GM18858 (cell line): ENCODE data around the gene PPP6R2.
"Not testable (repeated sequence)": the region's sequence is repeated elsewhere in the genome, so short reads cannot be mapped to it uniquely, and the experiment has no call there.

Source experiments
- ATAC-seq: cut with Tn5 transposase; IDR thresholded peaks from one replicate; pipeline ENCODE4 v1.9.1; 2021; ENCODE audit not compliant: unreplicated experiment

Gene PPP6R2

GRCh38 chr22:50422961-50423815, 80.1 kb downstream of the PPP6R2 start:
- no peak for ATAC-seq

- ATAC-seq, result no peak
Observed at GRCh38 chr22:50423956-50424355, 80.8 kb downstream of the PPP6R2 start.

GRCh38 chr22:50425179-50425916, 82.2 kb downstream of the PPP6R2 start:
- no peak for ATAC-seq

- ATAC-seq, result no peak
Observed at GRCh38 chr22:50432131-50432876, 89.2 kb downstream of the PPP6R2 start.

- not testable (repeated sequence) for ATAC-seq
Observed at GRCh38 chr22:50432877-50433510, 89.9 kb downstream of the PPP6R2 start.

GRCh38 chr22:50434849-50435248, 91.7 kb downstream of the PPP6R2 start:
- ATAC-seq, result no peak

GRCh38 chr22:50435291-50436014, 92.3 kb downstream of the PPP6R2 start:
- no peak for ATAC-seq

- no peak for ATAC-seq
Observed at GRCh38 chr22:50436015-50436830, 93.1 kb downstream of the PPP6R2 start.

GRCh38 chr22:50436841-50437341, 93.8 kb downstream of the PPP6R2 start:
- ATAC-seq, result no peak

GRCh38 chr22:50437511-50438304, 94.6 kb downstream of the PPP6R2 start:
- ATAC-seq, result no peak

- no peak for ATAC-seq
Observed at GRCh38 chr22:50438305-50439275, 95.5 kb downstream of the PPP6R2 start.

GRCh38 chr22:50439314-50439870, 96.3 kb downstream of the PPP6R2 start:
- no peak for ATAC-seq

- ATAC-seq, result no peak
Observed at GRCh38 chr22:50439871-50440331, 96.8 kb downstream of the PPP6R2 start.

GRCh38 chr22:50440544-50441249, 97.6 kb downstream of the PPP6R2 start:
- no peak for ATAC-seq

GRCh38 chr22:50441428-50441993, 98.4 kb downstream of the PPP6R2 start:
- ATAC-seq, result no peak

- ATAC-seq, result no peak
Observed at GRCh38 chr22:50443197-50443596, 100.1 kb downstream of the PPP6R2 start.
